Measurements from ENCODE around the gene NAT9.

NAT9 gene

DNA sequence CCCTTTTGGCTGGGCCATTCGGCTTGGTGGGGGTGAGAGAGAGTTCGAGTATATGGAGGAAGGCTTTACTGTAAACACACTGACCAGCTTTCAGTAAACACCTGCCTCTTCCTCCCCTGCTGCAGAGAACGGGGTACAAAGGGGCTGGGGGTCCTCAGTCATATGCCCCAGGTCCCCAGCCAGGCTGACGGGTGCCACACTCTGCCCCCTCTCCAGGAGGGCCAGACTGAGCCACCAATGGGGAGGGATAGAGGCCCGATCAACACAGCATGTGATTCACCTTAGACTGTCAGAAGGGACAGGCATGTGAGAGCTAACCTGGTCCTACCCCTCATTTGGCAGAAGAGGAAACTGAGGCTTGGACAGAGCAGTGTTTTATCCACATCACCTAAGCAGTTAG is 14.7 kb downstream of the NAT9 start:
- DNase-seq (ENCODE audit: low read depth), result no peak

DNA sequence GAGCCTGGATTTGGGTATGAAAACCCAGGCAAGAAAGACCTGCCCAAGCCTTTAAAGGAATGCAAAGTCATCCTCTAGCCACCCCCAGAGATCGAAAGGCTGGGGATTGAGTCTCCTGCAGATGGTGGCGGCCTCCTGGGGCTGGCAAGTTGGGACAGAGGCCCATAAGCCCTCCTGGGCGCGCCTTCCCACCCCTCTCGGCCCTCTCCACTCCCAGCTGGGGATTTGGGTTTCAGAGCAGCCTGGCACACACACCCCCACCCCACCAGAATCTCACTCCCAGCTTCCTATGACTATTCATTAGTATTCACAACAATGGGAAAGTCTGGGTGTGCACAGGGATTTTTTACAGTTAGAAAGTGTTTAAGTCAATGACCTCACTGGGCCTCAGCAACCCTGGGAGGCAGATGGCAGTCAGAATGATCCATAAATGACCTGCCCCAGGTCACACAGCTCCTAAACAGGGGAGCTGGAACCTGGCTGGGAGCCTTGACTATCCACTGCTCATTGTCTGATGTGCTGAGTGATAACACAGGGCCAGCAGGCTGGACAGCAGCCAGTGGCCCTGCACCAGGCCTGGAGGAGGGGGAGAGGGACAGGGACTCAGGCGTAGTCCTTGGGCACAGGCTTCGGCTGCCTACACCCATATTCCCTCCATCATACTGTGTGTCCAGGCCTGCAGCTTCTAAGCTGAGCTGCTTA is 15.6 kb downstream of the NAT9 start:
- DNase-seq (ENCODE audit: low read depth), result no peak

DNA sequence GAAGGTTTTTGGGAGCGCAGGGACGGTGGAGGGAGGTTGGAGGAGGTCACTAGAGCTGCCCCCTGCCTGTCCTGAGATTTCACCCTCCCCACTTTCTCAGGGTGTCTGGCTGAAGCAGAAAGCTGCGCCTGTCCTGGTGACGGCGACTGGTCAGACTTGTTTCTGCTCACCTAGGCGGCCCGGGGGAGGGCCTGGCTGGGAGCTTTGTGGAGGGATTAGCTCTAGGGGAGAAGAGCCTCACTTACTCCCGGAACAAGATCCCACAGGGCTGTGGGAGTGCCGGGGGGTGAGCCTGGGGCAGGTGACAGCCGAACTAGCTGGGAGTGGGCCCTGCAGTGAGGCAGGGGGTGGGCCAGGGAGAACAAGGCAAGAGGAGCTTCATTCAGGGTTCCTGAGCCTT is 16.2 kb downstream of the NAT9 start:
- no peak for DNase-seq (ENCODE audit: low read depth)

- DNase-seq (ENCODE audit: low read depth), result no peak
These were observed 16.8 kb downstream of the NAT9 start for GRCh38 chr17:74759243-74759801.

- no peak for DNase-seq (ENCODE audit: low read depth)
These were observed 17.3 kb downstream of the NAT9 start for GRCh38 chr17:74758848-74759168.

DNA sequence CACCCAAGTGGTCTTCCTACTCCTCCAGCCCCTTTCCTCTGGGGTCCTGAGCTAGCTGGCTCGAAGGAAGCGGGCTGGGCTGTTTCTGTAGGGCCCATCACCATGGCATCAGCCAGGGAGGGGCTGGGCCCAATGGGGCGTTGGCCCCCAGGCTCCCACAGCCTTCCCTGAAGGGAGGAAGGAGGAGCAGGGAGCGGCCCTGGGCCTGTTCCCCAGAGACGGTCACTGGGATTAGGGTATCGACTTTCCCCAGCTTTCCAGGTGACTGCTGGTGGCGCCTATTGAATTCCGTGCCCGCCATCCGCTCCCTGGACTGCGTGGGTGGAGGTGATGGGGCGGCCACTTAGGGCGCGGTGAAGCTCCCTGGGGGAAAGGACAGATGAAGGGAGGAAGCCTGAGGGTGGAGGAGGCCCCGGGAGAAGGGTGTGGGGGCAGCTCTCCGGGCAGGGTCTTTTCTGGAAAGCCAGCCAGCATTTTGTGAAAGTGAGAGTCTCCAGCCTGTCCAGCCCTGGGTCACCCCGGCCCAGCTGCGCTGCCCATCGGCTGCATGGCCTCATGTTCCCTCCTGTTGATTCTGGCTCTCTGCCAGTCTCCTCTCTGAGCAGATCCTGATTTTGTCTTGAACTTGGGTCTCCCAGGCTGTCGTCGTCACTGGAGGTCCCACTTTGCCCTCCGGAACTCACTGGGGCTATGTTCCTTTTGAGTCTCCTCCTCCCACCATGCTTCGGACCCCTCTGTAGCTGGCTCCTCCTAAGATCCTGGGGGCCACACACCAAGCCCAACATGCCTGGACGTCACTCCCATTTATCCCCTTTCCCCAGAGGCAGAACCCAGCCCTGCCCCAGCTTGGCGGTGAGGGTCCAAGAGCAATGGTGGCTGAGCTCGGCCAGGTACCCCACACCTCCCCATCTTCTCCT is 18.0 kb downstream of the NAT9 start:
- DNase-seq (ENCODE audit: low read depth), result no peak

DNA sequence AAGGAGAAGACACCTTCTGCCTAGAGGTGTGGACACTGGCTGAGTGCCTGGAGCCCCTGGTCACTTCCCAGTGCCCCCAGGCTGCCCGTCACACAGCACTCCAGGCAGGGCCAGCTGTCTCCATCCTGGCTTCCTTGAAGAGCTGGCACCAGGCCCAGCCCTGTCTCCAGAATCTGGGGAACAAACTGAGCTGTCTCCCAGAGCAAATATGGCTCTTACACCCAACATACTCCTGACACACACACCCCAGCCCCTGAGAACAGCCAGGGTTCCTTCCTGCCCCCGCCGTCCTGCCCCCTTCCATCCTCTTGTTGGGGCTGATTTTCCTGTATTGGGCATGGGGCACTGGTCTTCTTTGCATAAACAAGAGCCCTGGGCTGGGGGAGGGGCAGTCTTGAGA is 18.6 kb downstream of the NAT9 start:
- DNase-seq (ENCODE audit: low read depth), result no peak

DNA sequence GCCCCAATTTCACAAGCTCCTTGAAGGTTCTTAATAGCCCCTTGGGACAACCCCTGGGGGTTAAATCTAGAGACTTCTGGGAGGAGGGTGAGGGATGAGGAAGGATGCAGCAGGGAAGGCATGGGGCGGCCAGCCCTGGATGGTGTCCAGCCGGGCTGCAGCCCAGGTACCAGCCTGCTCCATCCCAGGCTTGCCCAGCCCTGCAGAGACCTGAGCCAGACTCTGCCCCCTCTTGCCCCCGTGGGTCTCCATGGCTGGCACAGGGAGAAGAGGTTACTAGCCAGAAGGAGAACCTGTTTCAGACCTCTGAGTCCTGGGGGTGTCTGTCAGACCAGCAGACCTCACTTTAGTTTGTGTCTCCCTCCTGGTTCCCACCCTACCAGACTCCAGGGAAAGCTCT is 19.3 kb downstream of the NAT9 start:
- no peak for DNase-seq (ENCODE audit: low read depth)

- no peak for DNase-seq (ENCODE audit: low read depth)
These were observed 20.6 kb downstream of the NAT9 start for GRCh38 chr17:74755533-74755932.

GRCh38 chr17:74754832-74755231 is 21.3 kb downstream of the NAT9 start:
- DNase-seq (ENCODE audit: low read depth), result no peak

- DNase-seq (ENCODE audit: low read depth), result no peak
These were observed 23.2 kb downstream of the NAT9 start for GRCh38 chr17:74752822-74753401.

DNA sequence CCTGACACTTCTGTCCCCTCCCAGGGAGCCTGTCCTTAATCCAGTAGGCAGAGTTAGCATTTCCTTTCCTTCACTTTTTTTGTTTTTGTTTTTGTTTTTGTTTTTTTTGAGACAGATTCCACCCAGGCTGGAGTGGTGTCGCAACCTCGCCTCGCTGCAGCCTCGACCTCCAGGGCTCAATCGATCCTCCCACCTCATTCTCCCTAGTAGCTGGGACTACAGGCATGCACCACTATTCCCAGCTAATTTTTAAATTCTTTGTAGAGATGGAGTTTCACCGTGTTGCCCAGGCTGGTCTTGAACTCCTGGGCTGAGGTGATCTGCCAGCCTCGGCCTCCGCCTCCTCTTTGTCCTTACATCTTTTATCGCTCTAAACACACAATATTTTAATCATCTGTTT is 23.7 kb downstream of the NAT9 start:
- DNase-seq (ENCODE audit: low read depth), result no peak

DNA sequence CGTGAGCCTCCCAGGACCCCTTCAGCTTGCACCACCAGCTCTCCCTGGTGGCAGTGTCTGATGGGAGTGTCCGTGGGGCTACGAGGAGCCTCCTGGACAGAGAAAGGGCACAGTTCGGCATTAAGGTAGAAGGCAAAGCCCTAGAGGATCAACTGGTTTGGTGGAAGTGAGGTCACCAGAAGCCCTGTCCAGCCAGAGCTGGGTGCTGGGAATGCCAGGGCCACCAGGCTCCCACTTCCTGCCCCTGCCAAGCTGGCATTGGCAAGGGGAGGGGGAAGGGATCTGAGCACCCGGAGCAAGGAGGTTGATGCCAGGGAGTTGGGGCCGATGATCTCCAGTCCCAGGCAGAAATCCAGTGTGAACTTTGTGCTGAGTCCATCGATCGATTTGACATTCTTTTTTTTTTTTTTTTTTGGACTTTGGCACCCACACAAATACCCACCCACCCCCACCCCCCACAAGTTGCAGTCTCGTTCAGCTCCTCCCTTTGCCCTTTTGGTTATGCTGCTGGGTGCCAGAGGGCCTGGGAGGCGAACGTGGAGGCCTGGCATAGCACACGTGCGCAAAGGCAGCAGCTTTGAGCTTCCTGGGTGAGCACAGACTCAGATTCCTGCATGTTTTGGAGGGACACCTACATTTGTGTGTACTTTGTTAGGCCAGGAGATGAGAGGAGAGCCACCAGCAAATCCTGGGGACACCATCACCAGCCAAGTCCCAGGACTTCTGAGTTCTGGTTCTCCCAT is 25.6 kb downstream of the NAT9 start:
- DNase-seq (ENCODE audit: low read depth), result no peak

DNA sequence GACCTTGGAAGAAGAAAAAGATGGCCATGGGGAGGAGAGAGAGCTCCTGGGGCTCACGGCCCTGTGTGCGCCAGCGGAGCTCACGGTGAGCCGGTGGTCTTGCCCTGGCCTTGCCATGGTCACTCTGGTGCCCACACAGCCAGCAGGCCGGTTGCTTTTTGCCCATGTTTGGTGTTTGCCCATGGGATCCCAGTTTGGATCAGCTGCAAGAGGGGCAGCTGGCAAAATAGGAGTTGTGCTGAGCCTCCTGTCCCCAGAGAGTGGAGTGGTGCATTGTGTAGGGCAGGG is 26.2 kb downstream of the NAT9 start:
- no peak for DNase-seq (ENCODE audit: low read depth)

DNA sequence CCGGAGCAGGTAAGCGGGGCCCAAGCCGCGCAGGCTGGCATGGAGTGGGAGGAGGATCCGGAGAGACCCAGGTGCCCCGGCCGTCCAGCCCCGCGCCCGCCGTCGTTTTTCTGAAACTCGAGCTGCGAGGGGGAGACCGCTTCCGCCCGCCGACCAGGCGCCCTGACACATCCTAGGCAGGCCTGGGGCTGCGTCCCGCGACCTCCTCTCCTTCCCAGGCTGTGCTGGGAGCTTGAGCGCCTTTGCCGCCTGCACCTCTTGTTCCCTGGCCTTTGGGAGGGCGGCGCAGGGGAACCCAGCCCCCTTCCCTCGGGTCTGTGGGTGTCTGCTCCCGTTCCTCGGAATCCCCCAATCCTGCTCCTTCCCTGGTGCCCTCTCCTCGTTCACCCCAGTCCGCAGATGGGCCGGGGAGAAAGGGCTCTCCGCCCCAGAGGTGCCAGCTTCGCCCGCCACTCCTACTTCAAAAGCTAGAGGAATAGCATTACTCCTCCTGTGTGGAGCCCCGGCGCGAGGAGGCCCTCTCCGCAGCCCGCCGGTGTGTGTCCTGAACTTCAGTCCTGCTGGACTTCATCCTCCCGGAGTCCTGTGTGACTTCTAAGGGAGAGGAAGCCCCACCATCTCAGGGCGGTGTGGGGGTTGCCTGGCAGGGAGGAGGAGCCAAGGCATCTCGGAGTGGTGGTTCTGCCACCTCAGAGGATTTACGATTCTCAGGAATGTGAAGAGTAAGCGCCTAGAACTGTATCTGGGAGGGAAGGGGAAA is 26.7 kb downstream of the NAT9 start:
- DNase-seq (ENCODE audit: low read depth), result no peak

- DNase-seq (ENCODE audit: low read depth), result peak; percentile 88
These were observed 27.4 kb downstream of the NAT9 start, which contains the start of gene NHERF1 for GRCh38 chr17:74748529-74749278. TSS of gene NHERF1 (plus strand) at chr17:74748628. CDS start at chr17:74748847, 219 bp downstream.

- no peak for DNase-seq (ENCODE audit: low read depth)
These were observed 27.9 kb downstream of the NAT9 start for GRCh38 chr17:74748279-74748528.

GRCh38 chr17:74746922-74747321 is 29.2 kb downstream of the NAT9 start:
- DNase-seq (ENCODE audit: low read depth), result no peak

- no peak for DNase-seq (ENCODE audit: low read depth)
These were observed 29.8 kb downstream of the NAT9 start for GRCh38 chr17:74746376-74746775.

- DNase-seq (ENCODE audit: low read depth), result no peak
These were observed 30.5 kb downstream of the NAT9 start for GRCh38 chr17:74745548-74746177.
